HepG2 (cell line): Measurements from ENCODE around the gene DPH3.

Experiments
- E2F1 ChIP-seq: sonication (generic); formaldehyde crosslinking; IDR thresholded peaks from 2 replicates; pipeline ENCODE4 v1.5.0; 2020; ENCODE audit warnings: missing genetic modification reagents
- KLF9 ChIP-seq: IDR thresholded peaks from 2 replicates; pipeline ENCODE4 v1.6.1; 2016; ENCODE audit warnings: low read depth
- NFIC ChIP-seq: IDR thresholded peaks from 2 replicates; pipeline ENCODE4 v1.6.1; 2012; ENCODE audit warnings: mild to moderate bottlenecking, low read length, inconsistent platforms
- PCBP1 ChIP-seq: fragments of 200-400 bp; formaldehyde crosslinking; IDR thresholded peaks from 2 replicates; pipeline ENCODE4 v1.6.1; 2017; ENCODE audit warnings: mild to moderate bottlenecking, low read depth, low read length, borderline replicate concordance
- SIN3A ChIP-seq: IDR thresholded peaks from 2 replicates; pipeline ENCODE4 v1.6.1; 2011; ENCODE audit warnings: low read depth, mild to moderate bottlenecking, control low read depth, low read length, borderline replicate concordance
- TBX3 ChIP-seq: fragments of 450-650 bp; IDR thresholded peaks from 2 replicates; pipeline ENCODE4 v1.6.1; 2017; ENCODE audit warnings: antibody characterized with exemption, mild to moderate bottlenecking, inconsistent platforms, borderline replicate concordance
- ZNF253 ChIP-seq: sonication (generic); formaldehyde crosslinking; IDR thresholded peaks from 2 replicates; pipeline ENCODE4 v1.8.0; 2022; ENCODE audit warnings: mild to moderate bottlenecking, missing genetic modification reagents, borderline replicate concordance
- ZNF274 ChIP-seq: sonication (generic); formaldehyde crosslinking; IDR thresholded peaks from 2 replicates; pipeline ENCODE4 v1.5.1; 2020; ENCODE audit warnings: mild to moderate bottlenecking, missing genetic modification reagents
- ZNF552 ChIP-seq: sonication (generic); formaldehyde crosslinking; IDR thresholded peaks from 2 replicates; pipeline ENCODE4 v1.9.0; 2022; ENCODE audit warnings: missing genetic modification reagents, mild to moderate bottlenecking, borderline replicate concordance
- ZNF605 ChIP-seq: sonication (generic); formaldehyde crosslinking; IDR thresholded peaks from 2 replicates; pipeline ENCODE4 v1.8.0; 2022; ENCODE audit warnings: mild to moderate bottlenecking, missing genetic modification reagents
- TF ChIP-seq, protein P1 (sequence below): sonication (generic); formaldehyde crosslinking; IDR thresholded peaks from 2 replicates; pipeline ENCODE4 v1.5.0; 2020; ENCODE audit warnings: mild to moderate bottlenecking, missing genetic modification reagents, moderate library complexity
- TF ChIP-seq, protein P2 (sequence below): sonication (generic); formaldehyde crosslinking; IDR thresholded peaks from 2 replicates; pipeline ENCODE4 v1.4.0; 2020; ENCODE audit warnings: missing genetic modification reagents
- TF ChIP-seq, protein P3 (sequence below): IDR thresholded peaks from 2 replicates; pipeline ENCODE4 v1.6.1; 2012; ENCODE audit warnings: inconsistent platforms
- TF ChIP-seq, protein P4 (sequence below): sonication (generic); formaldehyde crosslinking; IDR thresholded peaks from 2 replicates; pipeline ENCODE4 v1.4.0; 2020; ENCODE audit warnings: missing genetic modification reagents, mild to moderate bottlenecking, borderline replicate concordance

- TF ChIP-seq ZNF552 (CRISPR knock-in tag) (no peak), E2F1 (CRISPR knock-in tag) (no peak), ZNF253 (no peak), ZNF605 (no peak), PCBP1 (no peak), KLF9 (no peak), ZNF274 (CRISPR knock-in tag) (no peak), SIN3A (no peak), TBX3 (no peak), NFIC (no peak)
- TF ChIP-seq, protein P1, sequence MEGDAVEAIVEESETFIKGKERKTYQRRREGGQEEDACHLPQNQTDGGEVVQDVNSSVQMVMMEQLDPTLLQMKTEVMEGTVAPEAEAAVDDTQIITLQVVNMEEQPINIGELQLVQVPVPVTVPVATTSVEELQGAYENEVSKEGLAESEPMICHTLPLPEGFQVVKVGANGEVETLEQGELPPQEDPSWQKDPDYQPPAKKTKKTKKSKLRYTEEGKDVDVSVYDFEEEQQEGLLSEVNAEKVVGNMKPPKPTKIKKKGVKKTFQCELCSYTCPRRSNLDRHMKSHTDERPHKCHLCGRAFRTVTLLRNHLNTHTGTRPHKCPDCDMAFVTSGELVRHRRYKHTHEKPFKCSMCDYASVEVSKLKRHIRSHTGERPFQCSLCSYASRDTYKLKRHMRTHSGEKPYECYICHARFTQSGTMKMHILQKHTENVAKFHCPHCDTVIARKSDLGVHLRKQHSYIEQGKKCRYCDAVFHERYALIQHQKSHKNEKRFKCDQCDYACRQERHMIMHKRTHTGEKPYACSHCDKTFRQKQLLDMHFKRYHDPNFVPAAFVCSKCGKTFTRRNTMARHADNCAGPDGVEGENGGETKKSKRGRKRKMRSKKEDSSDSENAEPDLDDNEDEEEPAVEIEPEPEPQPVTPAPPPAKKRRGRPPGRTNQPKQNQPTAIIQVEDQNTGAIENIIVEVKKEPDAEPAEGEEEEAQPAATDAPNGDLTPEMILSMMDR (CRISPR knock-in tag) = no peak
- TF ChIP-seq, protein P2, sequence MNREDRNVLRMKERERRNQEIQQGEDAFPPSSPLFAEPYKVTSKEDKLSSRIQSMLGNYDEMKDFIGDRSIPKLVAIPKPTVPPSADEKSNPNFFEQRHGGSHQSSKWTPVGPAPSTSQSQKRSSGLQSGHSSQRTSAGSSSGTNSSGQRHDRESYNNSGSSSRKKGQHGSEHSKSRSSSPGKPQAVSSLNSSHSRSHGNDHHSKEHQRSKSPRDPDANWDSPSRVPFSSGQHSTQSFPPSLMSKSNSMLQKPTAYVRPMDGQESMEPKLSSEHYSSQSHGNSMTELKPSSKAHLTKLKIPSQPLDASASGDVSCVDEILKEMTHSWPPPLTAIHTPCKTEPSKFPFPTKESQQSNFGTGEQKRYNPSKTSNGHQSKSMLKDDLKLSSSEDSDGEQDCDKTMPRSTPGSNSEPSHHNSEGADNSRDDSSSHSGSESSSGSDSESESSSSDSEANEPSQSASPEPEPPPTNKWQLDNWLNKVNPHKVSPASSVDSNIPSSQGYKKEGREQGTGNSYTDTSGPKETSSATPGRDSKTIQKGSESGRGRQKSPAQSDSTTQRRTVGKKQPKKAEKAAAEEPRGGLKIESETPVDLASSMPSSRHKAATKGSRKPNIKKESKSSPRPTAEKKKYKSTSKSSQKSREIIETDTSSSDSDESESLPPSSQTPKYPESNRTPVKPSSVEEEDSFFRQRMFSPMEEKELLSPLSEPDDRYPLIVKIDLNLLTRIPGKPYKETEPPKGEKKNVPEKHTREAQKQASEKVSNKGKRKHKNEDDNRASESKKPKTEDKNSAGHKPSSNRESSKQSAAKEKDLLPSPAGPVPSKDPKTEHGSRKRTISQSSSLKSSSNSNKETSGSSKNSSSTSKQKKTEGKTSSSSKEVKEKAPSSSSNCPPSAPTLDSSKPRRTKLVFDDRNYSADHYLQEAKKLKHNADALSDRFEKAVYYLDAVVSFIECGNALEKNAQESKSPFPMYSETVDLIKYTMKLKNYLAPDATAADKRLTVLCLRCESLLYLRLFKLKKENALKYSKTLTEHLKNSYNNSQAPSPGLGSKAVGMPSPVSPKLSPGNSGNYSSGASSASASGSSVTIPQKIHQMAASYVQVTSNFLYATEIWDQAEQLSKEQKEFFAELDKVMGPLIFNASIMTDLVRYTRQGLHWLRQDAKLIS (CRISPR knock-in tag) = no peak
- TF ChIP-seq, protein P3, sequence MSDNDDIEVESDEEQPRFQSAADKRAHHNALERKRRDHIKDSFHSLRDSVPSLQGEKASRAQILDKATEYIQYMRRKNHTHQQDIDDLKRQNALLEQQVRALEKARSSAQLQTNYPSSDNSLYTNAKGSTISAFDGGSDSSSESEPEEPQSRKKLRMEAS = no peak
- TF ChIP-seq, protein P4, sequence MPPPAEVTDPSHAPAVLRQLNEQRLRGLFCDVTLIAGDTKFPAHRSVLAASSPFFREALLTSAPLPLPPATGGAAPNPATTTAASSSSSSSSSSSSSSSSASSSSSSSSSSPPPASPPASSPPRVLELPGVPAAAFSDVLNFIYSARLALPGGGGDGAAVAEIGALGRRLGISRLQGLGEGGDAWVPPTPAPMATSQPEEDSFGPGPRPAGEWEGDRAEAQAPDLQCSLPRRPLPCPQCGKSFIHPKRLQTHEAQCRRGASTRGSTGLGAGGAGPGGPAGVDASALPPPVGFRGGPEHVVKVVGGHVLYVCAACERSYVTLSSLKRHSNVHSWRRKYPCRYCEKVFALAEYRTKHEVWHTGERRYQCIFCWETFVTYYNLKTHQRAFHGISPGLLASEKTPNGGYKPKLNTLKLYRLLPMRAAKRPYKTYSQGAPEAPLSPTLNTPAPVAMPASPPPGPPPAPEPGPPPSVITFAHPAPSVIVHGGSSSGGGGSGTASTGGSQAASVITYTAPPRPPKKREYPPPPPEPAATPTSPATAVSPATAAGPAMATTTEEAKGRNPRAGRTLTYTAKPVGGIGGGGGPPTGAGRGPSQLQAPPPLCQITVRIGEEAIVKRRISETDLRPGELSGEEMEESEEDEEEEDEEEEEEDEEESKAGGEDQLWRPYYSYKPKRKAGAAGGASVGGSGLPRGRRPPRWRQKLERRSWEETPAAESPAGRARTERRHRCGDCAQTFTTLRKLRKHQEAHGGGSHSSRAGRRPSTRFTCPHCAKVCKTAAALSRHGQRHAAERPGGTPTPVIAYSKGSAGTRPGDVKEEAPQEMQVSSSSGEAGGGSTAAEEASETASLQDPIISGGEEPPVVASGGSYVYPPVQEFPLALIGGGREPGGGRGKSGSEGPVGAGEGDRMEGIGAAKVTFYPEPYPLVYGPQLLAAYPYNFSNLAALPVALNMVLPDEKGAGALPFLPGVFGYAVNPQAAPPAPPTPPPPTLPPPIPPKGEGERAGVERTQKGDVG (CRISPR knock-in tag) = no peak
These were observed 9.4 kb downstream of the DPH3 start for GRCh38 chr3:16255326-16255725.
